Measurements from ENCODE around the gene RNF130. TPM values are rescaled to one million over a fixed set of nuclear protein-coding genes. Genes with fewer than 3 reads are reported as not detected.

The RNF130 gene
- total RNA-seq, 1 experiment from 2014 or later = 58.5 TPM

DNA sequence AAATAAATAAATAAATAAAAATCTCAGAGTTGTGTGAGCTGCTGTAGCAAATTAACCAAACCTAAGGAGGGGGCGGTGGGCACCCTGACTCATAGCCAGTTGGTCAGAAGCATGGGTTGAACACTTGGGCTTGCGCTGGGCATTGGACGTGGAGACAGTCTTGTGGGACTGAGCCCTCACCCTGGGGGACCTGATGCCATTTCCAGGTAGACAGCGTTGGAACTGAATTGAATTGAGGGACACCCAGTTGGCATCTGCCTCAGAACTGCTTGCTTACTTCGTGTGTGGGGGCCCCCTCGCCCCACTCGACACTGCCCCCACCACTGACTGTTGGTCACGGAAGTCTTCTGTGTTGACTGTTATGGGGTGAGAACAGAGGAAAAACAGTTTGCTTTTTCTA lies 144.9 kb downstream of the RNF130 start:
- CTCF ChIA-PET = no interaction called here
- TF ChIP-seq ZNF121 (CRISPR knock-in tag; IDR thresholded peaks at IDR 0.05) (no peak), ZNF263 (CRISPR knock-in tag; IDR thresholded peaks at IDR 0.05; ENCODE audit: low read depth) (no peak), TCF7 (CRISPR knock-in tag; IDR thresholded peaks at IDR 0.05; ENCODE audit: low read depth) (no peak), NR2C2 (CRISPR knock-in tag; IDR thresholded peaks at IDR 0.05) (no peak), ZNF396 (CRISPR knock-in tag; IDR thresholded peaks at IDR 0.05; ENCODE audit: borderline replicate concordance) (no peak), IRF2 (CRISPR knock-in tag; IDR thresholded peaks at IDR 0.05; ENCODE audit: borderline replicate concordance, low read depth) (no peak), NR3C1 (CRISPR knock-in tag; conservative IDR thresholded peaks at IDR 0.05; ENCODE audit: low read depth) (no peak), ZNF423 (CRISPR knock-in tag; IDR thresholded peaks at IDR 0.05) (no peak), ESRRA (CRISPR knock-in tag; IDR thresholded peaks at IDR 0.05; ENCODE audit: borderline replicate concordance) (no peak), FOXK1 (CRISPR knock-in tag; IDR thresholded peaks at IDR 0.05) (no peak), TP53 (CRISPR knock-in tag; IDR thresholded peaks at IDR 0.05) (no peak), CREB1 (CRISPR knock-in tag; IDR thresholded peaks at IDR 0.05) (no peak), ZNF219 (CRISPR knock-in tag; IDR thresholded peaks at IDR 0.05; ENCODE audit: borderline replicate concordance) (no peak)
- TF ChIP-seq, protein P1, sequence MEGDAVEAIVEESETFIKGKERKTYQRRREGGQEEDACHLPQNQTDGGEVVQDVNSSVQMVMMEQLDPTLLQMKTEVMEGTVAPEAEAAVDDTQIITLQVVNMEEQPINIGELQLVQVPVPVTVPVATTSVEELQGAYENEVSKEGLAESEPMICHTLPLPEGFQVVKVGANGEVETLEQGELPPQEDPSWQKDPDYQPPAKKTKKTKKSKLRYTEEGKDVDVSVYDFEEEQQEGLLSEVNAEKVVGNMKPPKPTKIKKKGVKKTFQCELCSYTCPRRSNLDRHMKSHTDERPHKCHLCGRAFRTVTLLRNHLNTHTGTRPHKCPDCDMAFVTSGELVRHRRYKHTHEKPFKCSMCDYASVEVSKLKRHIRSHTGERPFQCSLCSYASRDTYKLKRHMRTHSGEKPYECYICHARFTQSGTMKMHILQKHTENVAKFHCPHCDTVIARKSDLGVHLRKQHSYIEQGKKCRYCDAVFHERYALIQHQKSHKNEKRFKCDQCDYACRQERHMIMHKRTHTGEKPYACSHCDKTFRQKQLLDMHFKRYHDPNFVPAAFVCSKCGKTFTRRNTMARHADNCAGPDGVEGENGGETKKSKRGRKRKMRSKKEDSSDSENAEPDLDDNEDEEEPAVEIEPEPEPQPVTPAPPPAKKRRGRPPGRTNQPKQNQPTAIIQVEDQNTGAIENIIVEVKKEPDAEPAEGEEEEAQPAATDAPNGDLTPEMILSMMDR (IDR thresholded peaks at IDR 0.05) = no peak
- TF ChIP-seq, protein P2, sequence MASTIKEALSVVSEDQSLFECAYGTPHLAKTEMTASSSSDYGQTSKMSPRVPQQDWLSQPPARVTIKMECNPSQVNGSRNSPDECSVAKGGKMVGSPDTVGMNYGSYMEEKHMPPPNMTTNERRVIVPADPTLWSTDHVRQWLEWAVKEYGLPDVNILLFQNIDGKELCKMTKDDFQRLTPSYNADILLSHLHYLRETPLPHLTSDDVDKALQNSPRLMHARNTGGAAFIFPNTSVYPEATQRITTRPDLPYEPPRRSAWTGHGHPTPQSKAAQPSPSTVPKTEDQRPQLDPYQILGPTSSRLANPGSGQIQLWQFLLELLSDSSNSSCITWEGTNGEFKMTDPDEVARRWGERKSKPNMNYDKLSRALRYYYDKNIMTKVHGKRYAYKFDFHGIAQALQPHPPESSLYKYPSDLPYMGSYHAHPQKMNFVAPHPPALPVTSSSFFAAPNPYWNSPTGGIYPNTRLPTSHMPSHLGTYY (CRISPR knock-in tag; IDR thresholded peaks at IDR 0.05) = no peak
- TF ChIP-seq, protein P3, sequence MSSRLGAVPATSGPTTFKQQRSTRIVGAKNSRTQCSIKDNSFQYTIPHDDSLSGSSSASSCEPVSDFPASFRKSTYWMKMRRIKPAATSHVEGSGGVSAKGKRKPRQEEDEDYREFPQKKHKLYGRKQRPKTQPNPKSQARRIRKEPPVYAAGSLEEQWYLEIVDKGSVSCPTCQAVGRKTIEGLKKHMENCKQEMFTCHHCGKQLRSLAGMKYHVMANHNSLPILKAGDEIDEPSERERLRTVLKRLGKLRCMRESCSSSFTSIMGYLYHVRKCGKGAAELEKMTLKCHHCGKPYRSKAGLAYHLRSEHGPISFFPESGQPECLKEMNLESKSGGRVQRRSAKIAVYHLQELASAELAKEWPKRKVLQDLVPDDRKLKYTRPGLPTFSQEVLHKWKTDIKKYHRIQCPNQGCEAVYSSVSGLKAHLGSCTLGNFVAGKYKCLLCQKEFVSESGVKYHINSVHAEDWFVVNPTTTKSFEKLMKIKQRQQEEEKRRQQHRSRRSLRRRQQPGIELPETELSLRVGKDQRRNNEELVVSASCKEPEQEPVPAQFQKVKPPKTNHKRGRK (CRISPR knock-in tag; IDR thresholded peaks at IDR 0.05; ENCODE audit: borderline replicate concordance) = no peak
- TF ChIP-seq, protein P4, sequence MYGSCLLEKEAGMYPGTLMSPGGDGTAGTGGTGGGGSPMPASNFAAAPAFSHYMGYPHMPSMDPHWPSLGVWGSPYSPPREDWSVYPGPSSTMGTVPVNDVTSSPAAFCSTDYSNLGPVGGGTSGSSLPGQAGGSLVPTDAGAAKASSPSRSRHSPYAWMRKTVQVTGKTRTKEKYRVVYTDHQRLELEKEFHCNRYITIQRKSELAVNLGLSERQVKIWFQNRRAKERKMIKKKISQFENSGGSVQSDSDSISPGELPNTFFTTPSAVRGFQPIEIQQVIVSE (CRISPR knock-in tag; IDR thresholded peaks at IDR 0.05; ENCODE audit: borderline replicate concordance) = no peak
- TF ChIP-seq, protein P5, sequence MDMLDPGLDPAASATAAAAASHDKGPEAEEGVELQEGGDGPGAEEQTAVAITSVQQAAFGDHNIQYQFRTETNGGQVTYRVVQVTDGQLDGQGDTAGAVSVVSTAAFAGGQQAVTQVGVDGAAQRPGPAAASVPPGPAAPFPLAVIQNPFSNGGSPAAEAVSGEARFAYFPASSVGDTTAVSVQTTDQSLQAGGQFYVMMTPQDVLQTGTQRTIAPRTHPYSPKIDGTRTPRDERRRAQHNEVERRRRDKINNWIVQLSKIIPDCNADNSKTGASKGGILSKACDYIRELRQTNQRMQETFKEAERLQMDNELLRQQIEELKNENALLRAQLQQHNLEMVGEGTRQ (CRISPR knock-in tag; IDR thresholded peaks at IDR 0.05) = no peak
- TF ChIP-seq, protein P6, sequence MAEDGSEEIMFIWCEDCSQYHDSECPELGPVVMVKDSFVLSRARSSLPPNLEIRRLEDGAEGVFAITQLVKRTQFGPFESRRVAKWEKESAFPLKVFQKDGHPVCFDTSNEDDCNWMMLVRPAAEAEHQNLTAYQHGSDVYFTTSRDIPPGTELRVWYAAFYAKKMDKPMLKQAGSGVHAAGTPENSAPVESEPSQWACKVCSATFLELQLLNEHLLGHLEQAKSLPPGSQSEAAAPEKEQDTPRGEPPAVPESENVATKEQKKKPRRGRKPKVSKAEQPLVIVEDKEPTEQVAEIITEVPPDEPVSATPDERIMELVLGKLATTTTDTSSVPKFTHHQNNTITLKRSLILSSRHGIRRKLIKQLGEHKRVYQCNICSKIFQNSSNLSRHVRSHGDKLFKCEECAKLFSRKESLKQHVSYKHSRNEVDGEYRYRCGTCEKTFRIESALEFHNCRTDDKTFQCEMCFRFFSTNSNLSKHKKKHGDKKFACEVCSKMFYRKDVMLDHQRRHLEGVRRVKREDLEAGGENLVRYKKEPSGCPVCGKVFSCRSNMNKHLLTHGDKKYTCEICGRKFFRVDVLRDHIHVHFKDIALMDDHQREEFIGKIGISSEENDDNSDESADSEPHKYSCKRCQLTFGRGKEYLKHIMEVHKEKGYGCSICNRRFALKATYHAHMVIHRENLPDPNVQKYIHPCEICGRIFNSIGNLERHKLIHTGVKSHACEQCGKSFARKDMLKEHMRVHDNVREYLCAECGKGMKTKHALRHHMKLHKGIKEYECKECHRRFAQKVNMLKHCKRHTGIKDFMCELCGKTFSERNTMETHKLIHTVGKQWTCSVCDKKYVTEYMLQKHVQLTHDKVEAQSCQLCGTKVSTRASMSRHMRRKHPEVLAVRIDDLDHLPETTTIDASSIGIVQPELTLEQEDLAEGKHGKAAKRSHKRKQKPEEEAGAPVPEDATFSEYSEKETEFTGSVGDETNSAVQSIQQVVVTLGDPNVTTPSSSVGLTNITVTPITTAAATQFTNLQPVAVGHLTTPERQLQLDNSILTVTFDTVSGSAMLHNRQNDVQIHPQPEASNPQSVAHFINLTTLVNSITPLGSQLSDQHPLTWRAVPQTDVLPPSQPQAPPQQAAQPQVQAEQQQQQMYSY (CRISPR knock-in tag; IDR thresholded peaks at IDR 0.05) = no peak
- TF ChIP-seq, protein P7, sequence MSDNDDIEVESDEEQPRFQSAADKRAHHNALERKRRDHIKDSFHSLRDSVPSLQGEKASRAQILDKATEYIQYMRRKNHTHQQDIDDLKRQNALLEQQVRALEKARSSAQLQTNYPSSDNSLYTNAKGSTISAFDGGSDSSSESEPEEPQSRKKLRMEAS (CRISPR knock-in tag; IDR thresholded peaks at IDR 0.05) = no peak
- peaks cover 6% of the 10 kb centered on the region for H3K4me1 Mint-ChIP-seq
- DNase-seq (ENCODE audit: low spot score) = no peak
- peaks cover 14% of the 10 kb centered on the region; the same call in 1 of the 2 replicates for H3K9me3 Mint-ChIP-seq
- peaks cover 3% of the 10 kb centered on the region; the same call in 1 of the 2 replicates for H3K27me3 Mint-ChIP-seq (ENCODE audit: low read depth)
- H3K27ac Mint-ChIP-seq = no peak overlapping the region
- POLR2A ChIA-PET = no interaction called here
- no peak overlapping the region for H3K4me3 Mint-ChIP-seq
- no peak for ATAC-seq
- H3K36me3 Mint-ChIP-seq = no peaks in the 10 kb centered on the region
